HL-60 (cell line): ENCODE measurements around the gene KRTAP10-11.

ENCODE experiments used
- CTCF ChIP-seq: IDR thresholded peaks from one replicate; pipeline ENCODE4 v1.5.1; 2011; ENCODE audit warnings: low read length, control low read depth, inconsistent platforms; ENCODE audit not compliant: insufficient read depth
- GABPA ChIP-seq: IDR thresholded peaks from 2 replicates; pipeline ENCODE4 v1.6.1; 2012; ENCODE audit warnings: low read depth
- POLR2AphosphoS5 ChIP-seq: IDR thresholded peaks from 2 replicates; pipeline ENCODE4 v1.6.1; 2012; ENCODE audit warnings: low read depth

DNA sequence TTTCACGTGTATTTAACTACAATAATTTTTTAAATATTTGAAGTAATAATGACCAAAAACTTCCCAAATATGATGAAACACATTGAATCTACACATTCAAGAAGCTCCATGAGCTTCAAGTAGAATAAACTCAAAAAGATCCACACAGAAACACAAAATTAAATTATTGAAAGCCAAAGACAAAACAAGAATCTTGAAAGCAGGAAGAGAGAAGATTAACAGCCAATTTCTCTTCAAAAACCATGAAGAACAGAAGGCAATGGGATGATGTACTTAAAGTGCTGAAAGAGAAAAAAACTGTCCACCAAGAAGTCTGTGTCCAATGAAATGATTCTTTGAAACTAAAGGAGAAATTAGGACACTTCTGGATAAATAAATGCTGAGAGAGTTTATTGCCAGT lies 14.1 kb upstream of the KRTAP10-11 start:
- TF ChIP-seq CTCF = no peak
- TF ChIP-seq GABPA = no peak
- no peak for TF ChIP-seq POLR2AphosphoS5
